ENCODE measurements around the gene UNC5C. TPM values are rescaled to one million over a fixed set of nuclear protein-coding genes. Genes with fewer than 3 reads are reported as not detected.
"Not testable (repeated sequence)": the region's sequence is repeated elsewhere in the genome, so short reads cannot be mapped to it uniquely, and the experiment has no call there.

Gene UNC5C
- total and polyA plus RNA-seq, 7 experiments from 2014 or later: not detected

DNA sequence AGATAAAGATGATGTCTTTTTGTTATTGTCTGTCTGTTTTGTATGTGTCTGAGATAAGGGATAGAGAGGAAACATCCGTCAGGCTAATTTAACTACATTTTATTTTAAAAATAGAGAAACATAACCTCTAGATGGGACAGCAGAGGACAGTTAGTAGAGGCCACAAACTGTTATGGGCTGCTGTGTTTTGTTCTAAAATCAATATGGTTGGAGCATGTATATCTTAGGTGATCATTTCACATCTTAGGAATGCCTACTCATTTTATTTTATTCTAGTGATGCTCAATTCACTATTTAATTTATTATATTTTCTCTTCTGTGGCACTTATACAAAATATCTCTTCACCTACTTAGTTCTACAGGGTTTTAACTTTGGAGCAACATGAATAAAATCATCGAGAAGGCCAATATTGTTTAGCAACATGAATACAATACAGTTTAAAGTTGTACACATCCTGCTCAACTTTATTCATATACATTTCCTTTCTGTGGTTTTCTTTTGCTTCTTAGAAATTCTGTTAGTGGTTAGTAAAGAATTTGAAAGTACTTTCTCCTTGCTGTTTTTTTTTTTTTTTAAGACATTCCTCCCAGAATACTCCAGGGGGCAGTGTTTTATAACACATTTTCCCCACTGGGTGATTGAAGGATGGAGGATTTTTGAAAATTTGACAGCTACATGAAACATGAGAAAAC lies 392.9 kb downstream of the UNC5C start:
- no peaks in the 10 kb centered on the region for H3K27me3 ChIP-seq (ENCODE audit: control insufficient read depth in 2 of 2, insufficient read depth in 2 of 2, low read length in 2 of 2)
- no peaks in the 10 kb centered on the region for H3K36me3 ChIP-seq (ENCODE audit: control insufficient read depth in 2 of 3, insufficient read depth in 3 of 3, low read length in 3 of 3)
- Mint-ChIP-seq H3K27me3 (peaks cover 0 to 41% (median 0%) of the 10 kb centered on the region in 5 donors), H3K4me3 (peak overlapping the region in 9 of 10 donors; percentile 13 to 79 (median 75)), H3K27ac (peak overlapping the region; percentile 33 to 93 (median 71)), H3K36me3 (peaks cover 0 to 1% (median 0%) of the 10 kb centered on the region in 5 donors), H3K9me3 (no peaks in the 10 kb centered on the region), H3K4me1 (peaks cover 12 to 36% (median 16%) of the 10 kb centered on the region in 7 donors)
- intact Hi-C loops (cut with micrococcal nuclease): loop anchor here (1.0 to 5.0 kb wide), 4 partner anchors 10 to 1996 kb away; partner anchors contain the start of gene UNC5C (in 1 of the 2)
- H3K4me3 ChIP-seq (ENCODE audit: low read length): no peak overlapping the region
- H3K27ac ChIP-seq (ENCODE audit: low read depth, low read length): no peak overlapping the region
- DNase-seq: peak in 6 of 9 donors; percentile 50 to 72 (median 64)
- no peaks in the 10 kb centered on the region for H3K9me3 ChIP-seq (ENCODE audit: control insufficient read depth in 2 of 3, low read length in 3 of 3)
- ChIA-PET CTCF (no interaction called here), POLR2A (no interaction called here)
- H3K4me1 ChIP-seq (ENCODE audit: control insufficient read depth in 2 of 2, insufficient read depth in 2 of 2, low read length in 2 of 2): peaks cover 4 to 11% of the 10 kb centered on the region in 2 donors
- peak; percentile 78 for ATAC-seq

DNA sequence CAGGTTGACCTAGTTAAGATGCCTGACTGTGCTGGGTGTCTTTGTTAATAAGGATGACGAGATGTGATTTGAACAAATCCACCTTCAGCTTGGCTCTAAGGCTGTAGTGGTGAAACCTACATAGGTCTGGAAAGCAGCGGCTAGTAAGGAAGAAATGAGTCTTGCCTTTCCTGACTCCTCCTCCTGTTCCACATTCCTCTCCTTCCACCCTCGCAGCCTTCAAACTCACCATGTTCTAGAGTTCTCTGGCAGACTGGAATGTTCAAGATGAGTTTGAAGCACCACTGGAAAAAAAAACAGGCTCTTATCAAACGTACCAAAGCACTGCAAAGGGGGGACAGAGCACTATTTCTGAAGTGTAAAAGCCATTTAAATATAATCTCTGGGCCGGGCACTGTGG lies 395.6 kb downstream of the UNC5C start:
- Histone ChIP-seq H3K27me3 (ENCODE audit: control insufficient read depth in 2 of 2, insufficient read depth in 2 of 2, low read length in 2 of 2) (no peaks in the 10 kb centered on the region), H3K27ac (ENCODE audit: low read depth, low read length) (no peak overlapping the region), H3K9me3 (ENCODE audit: control insufficient read depth in 2 of 3, low read length in 3 of 3) (no peaks in the 10 kb centered on the region), H3K36me3 (ENCODE audit: control insufficient read depth in 2 of 3, insufficient read depth in 3 of 3, low read length in 3 of 3) (no peaks in the 10 kb centered on the region), H3K4me3 (ENCODE audit: low read length) (no peak overlapping the region), H3K4me1 (ENCODE audit: control insufficient read depth in 2 of 2, insufficient read depth in 2 of 2, low read length in 2 of 2) (peaks cover 4 to 11% of the 10 kb centered on the region in 2 donors)
- peaks cover 12 to 34% (median 23%) of the 10 kb centered on the region in 7 donors for H3K4me1 Mint-ChIP-seq
- POLR2A ChIA-PET: no interaction called here
- peaks cover 0 to 22% (median 0%) of the 10 kb centered on the region in 5 donors for H3K27me3 Mint-ChIP-seq
- no peak for DNase-seq
- H3K4me3 Mint-ChIP-seq: no peak overlapping the region
- peaks cover 0 to 1% (median 0%) of the 10 kb centered on the region in 5 donors for H3K36me3 Mint-ChIP-seq
- H3K27ac Mint-ChIP-seq: peak overlapping the region in 2 of 9 donors; percentile 36 to 49
- no peak for ATAC-seq
- no peaks in the 10 kb centered on the region for H3K9me3 Mint-ChIP-seq
- CTCF ChIA-PET: no interaction called here
- intact Hi-C loops (cut with micrococcal nuclease): no loop called here

DNA sequence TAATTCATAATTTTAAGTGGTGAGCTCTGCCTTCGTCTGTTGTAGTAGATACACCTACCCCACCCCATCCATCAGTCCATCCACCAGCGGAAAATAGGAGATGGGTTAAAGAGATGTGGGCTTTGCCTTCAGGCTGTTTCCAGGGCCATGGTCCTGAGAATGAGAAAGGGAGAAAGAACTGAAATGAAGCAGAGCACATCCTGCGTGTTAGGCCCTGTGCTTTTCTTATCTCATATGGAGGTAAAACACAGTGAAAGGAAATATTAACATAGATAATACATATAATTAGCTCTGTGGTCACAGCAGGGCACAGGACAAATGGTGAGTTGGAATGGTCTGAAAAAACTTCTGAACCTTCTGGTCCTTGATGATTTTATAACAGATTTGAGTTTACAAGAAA lies 397.5 kb downstream of the UNC5C start:
- H3K4me1 ChIP-seq (ENCODE audit: control insufficient read depth in 2 of 2, insufficient read depth in 2 of 2, low read length in 2 of 2): peaks cover 4 to 11% of the 10 kb centered on the region in 2 donors
- Mint-ChIP-seq H3K36me3 (peaks cover 0 to 1% (median 0%) of the 10 kb centered on the region in 5 donors), H3K27me3 (peaks cover 0 to 13% (median 0%) of the 10 kb centered on the region in 5 donors), H3K4me3 (no peak overlapping the region), H3K4me1 (peaks cover 10 to 29% (median 20%) of the 10 kb centered on the region in 7 donors), H3K9me3 (no peaks in the 10 kb centered on the region), H3K27ac (no peak overlapping the region)
- CTCF ChIA-PET: no interaction called here
- no peak for DNase-seq
- no peak for ATAC-seq
- no peaks in the 10 kb centered on the region for H3K36me3 ChIP-seq (ENCODE audit: control insufficient read depth in 2 of 3, insufficient read depth in 3 of 3, low read length in 3 of 3)
- no peaks in the 10 kb centered on the region for H3K27me3 ChIP-seq (ENCODE audit: control insufficient read depth in 2 of 2, insufficient read depth in 2 of 2, low read length in 2 of 2)
- H3K27ac ChIP-seq (ENCODE audit: low read depth, low read length): no peak overlapping the region
- H3K4me3 ChIP-seq (ENCODE audit: low read length): no peak overlapping the region
- H3K9me3 ChIP-seq (ENCODE audit: control insufficient read depth in 2 of 3, low read length in 3 of 3): no peaks in the 10 kb centered on the region
- POLR2A ChIA-PET: no interaction called here
- intact Hi-C loops (cut with micrococcal nuclease): no loop called here

DNA sequence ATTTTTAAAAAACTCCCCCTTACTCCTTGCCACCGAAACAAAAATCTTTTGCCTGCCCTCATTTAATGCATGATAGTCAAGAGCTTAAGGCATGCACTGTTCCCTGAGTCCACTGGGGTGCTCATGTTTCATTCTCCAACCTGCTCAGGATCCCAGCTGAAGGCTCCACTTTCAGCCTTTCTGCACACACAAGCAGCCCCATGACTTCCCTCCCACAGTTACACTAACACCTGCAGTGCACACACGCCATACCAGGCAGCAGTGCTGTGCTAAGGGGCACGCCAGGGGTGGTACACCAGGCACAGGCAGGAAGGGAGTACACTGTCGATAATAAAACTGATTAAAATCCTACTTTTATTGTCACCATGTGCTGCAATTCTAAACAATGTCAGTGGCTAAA lies 405.8 kb downstream of the UNC5C start:
- ATAC-seq (no peak), DNase-seq (no peak)
- no peaks in the 10 kb centered on the region for H3K9me3 ChIP-seq (ENCODE audit: control insufficient read depth in 2 of 3, low read length in 3 of 3)
- intact Hi-C loops (cut with micrococcal nuclease): no loop called here
- H3K4me1 ChIP-seq (ENCODE audit: control insufficient read depth in 2 of 2, insufficient read depth in 2 of 2, low read length in 2 of 2): no peaks in the 10 kb centered on the region
- H3K9me3 Mint-ChIP-seq: peaks cover 0 to 8% (median 2%) of the 10 kb centered on the region in 11 donors
- peaks cover 0 to 12% (median 0%) of the 10 kb centered on the region in 7 donors for H3K4me1 Mint-ChIP-seq
- H3K27ac Mint-ChIP-seq: no peak overlapping the region
- peaks cover 0 to 7% (median 0%) of the 10 kb centered on the region in 5 donors for H3K36me3 Mint-ChIP-seq
- H3K4me3 ChIP-seq (ENCODE audit: low read length): no peak overlapping the region
- no peak overlapping the region for H3K27ac ChIP-seq (ENCODE audit: low read depth, low read length)
- no peaks in the 10 kb centered on the region for H3K27me3 ChIP-seq (ENCODE audit: control insufficient read depth in 2 of 2, insufficient read depth in 2 of 2, low read length in 2 of 2)
- POLR2A ChIA-PET: no interaction called here
- H3K36me3 ChIP-seq (ENCODE audit: control insufficient read depth in 2 of 3, insufficient read depth in 3 of 3, low read length in 3 of 3): no peaks in the 10 kb centered on the region
- CTCF ChIA-PET: interaction anchor here (0.7 kb wide), 1 partner anchor 182 kb away, joined by 3 read pairs; no protein-coding TSS in a partner anchor
- H3K4me3 Mint-ChIP-seq: no peak overlapping the region
- H3K27me3 Mint-ChIP-seq: peaks cover 0 to 27% (median 7%) of the 10 kb centered on the region in 5 donors

DNA sequence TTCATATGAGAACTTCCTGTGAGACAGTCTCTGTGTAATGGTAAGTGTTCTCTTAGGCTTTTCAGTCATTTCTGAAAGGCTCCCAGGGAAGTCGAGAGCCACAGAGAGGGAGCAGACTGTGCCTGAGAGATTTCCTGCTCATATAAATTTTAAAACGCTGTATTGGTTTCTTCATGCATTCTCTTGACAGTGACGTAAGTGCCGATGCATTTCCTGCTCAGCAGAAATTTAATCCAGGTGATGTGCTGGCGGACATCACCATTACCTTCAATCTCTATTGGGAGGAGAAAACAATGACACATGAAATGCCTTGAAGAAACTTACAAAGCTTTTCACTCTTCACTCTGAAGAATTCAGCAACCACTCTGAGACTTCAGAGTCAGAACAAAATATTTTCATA lies 407.4 kb downstream of the UNC5C start:
- H3K27ac ChIP-seq (ENCODE audit: low read depth, low read length): no peak overlapping the region
- H3K4me3 ChIP-seq (ENCODE audit: low read length): no peak overlapping the region
- peak overlapping the region in 1 of 9 donors; percentile 28 for H3K27ac Mint-ChIP-seq
- ChIA-PET POLR2A (no interaction called here), CTCF (no interaction called here)
- ATAC-seq (no peak), DNase-seq (peak in 1 of 9 donors; percentile 8)
- H3K36me3 Mint-ChIP-seq: peaks cover 0 to 7% (median 0%) of the 10 kb centered on the region in 5 donors
- H3K36me3 ChIP-seq (ENCODE audit: control insufficient read depth in 2 of 3, insufficient read depth in 3 of 3, low read length in 3 of 3): no peaks in the 10 kb centered on the region
- no peaks in the 10 kb centered on the region for H3K4me1 ChIP-seq (ENCODE audit: control insufficient read depth in 2 of 2, insufficient read depth in 2 of 2, low read length in 2 of 2)
- H3K9me3 ChIP-seq (ENCODE audit: control insufficient read depth in 2 of 3, low read length in 3 of 3): no peaks in the 10 kb centered on the region
- H3K27me3 Mint-ChIP-seq: peaks cover 0 to 34% (median 11%) of the 10 kb centered on the region in 5 donors
- no peak overlapping the region for H3K4me3 Mint-ChIP-seq
- peaks cover 0 to 12% (median 0%) of the 10 kb centered on the region in 7 donors for H3K4me1 Mint-ChIP-seq
- intact Hi-C loops (cut with micrococcal nuclease): no loop called here
- H3K9me3 Mint-ChIP-seq: peaks cover 0 to 8% (median 4%) of the 10 kb centered on the region in 11 donors
- no peaks in the 10 kb centered on the region for H3K27me3 ChIP-seq (ENCODE audit: control insufficient read depth in 2 of 2, insufficient read depth in 2 of 2, low read length in 2 of 2)

DNA sequence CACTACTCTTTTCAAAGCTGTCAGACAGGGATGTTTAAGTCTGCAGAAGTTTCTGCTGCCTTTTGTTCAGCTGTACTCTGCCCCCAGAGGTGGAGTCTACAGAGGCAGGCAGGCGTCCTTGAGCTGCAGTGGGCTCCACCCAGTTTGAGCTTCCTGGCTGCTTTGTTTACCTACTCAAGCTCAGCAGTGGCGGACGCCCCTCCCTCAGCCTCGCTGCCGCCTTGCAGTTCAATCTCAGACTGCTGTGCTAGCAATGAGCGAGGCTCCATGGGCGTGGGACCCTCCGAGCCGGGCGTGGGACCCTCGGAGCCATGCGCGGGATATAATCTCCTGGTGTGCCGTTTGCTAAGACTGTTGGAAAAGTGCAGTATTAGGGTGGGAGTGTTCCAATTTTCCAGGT lies 409.3 kb downstream of the UNC5C start:
- intact Hi-C loops (cut with micrococcal nuclease); CTCF ChIA-PET: not testable (repeated sequence)

DNA sequence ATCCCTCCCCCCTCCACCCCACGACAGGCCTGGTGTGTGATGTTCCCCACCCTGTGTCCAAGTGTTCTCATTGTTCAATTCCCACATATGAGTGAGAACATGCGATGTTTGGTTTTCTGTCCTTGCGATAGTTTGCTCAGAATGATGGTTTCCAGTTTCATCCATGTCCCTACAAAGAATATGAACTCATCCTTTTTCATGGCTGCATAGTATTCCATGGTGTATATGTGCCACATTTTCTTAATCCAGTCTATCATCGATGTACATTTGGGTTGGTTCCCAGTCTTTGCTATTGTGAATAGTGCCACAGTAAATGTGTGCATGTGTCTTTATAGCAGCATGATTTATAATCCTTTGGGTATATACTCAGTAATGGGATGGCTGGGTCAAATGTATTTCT lies 414.8 kb downstream of the UNC5C start:
- ATAC-seq; H3K4me1 Mint-ChIP-seq; H3K27ac Mint-ChIP-seq; H3K9me3 ChIP-seq (ENCODE audit: control insufficient read depth in 2 of 3, low read length in 3 of 3); DNase-seq; H3K36me3 ChIP-seq (ENCODE audit: control insufficient read depth in 2 of 3, insufficient read depth in 3 of 3, low read length in 3 of 3); POLR2A ChIA-PET; H3K4me1 ChIP-seq (ENCODE audit: control insufficient read depth in 2 of 2, insufficient read depth in 2 of 2, low read length in 2 of 2); H3K36me3 Mint-ChIP-seq; H3K4me3 ChIP-seq (ENCODE audit: low read length); intact Hi-C loops (cut with micrococcal nuclease); CTCF ChIA-PET; H3K9me3 Mint-ChIP-seq; H3K27ac ChIP-seq (ENCODE audit: low read depth, low read length); H3K4me3 Mint-ChIP-seq; H3K27me3 ChIP-seq (ENCODE audit: control insufficient read depth in 2 of 2, insufficient read depth in 2 of 2, low read length in 2 of 2): not testable (repeated sequence)
- H3K27me3 Mint-ChIP-seq: peaks cover 0 to 12% (median 6%) of the 10 kb centered on the region in 5 donors

More for the DNA sequence above, 409.3 kb downstream of the UNC5C start:
- H3K4me3 ChIP-seq (ENCODE audit: low read length); H3K27me3 ChIP-seq (ENCODE audit: control insufficient read depth in 2 of 2, insufficient read depth in 2 of 2, low read length in 2 of 2); DNase-seq; H3K27ac Mint-ChIP-seq; H3K4me1 ChIP-seq (ENCODE audit: control insufficient read depth in 2 of 2, insufficient read depth in 2 of 2, low read length in 2 of 2); H3K36me3 ChIP-seq (ENCODE audit: control insufficient read depth in 2 of 3, insufficient read depth in 3 of 3, low read length in 3 of 3); ATAC-seq; H3K27ac ChIP-seq (ENCODE audit: low read depth, low read length); H3K9me3 ChIP-seq (ENCODE audit: control insufficient read depth in 2 of 3, low read length in 3 of 3); H3K4me3 Mint-ChIP-seq; POLR2A ChIA-PET; H3K36me3 Mint-ChIP-seq: not testable (repeated sequence)
- H3K9me3 Mint-ChIP-seq: peaks cover 0 to 10% (median 4%) of the 10 kb centered on the region in 11 donors
- peaks cover 0 to 12% (median 0%) of the 10 kb centered on the region in 7 donors for H3K4me1 Mint-ChIP-seq
- peaks cover 0 to 24% (median 11%) of the 10 kb centered on the region in 5 donors for H3K27me3 Mint-ChIP-seq
